Right lobe of liver (tissue), 4 donors: ENCODE results near the gene NCDN.

Source experiments
- CTCF ChIP-seq, 4 donors: fragments of 200-600 bp in 3 of 4; fragments of 450-650 bp in 1 of 4; IDR thresholded peaks; one replicate each; pipeline versions ENCODE4 v1.5.1 to v1.8.0; 2016 to 2022; ENCODE audit warnings: antibody characterized with exemption in 4 of 4, mild to moderate bottlenecking in 2 of 4
- POLR2A ChIP-seq: fragments of 450-650 bp; IDR thresholded peaks from one replicate; pipeline ENCODE4 v1.6.1; 2017; ENCODE audit warnings: antibody characterized with exemption, mild to moderate bottlenecking
- donor health status: DM: no; HTN: no; CAD: no.
- donor health status: DM: no; HTN: no; CAD: no.
- donor health status: DM: no; HTN: yes; CAD: no.

GRCh38 chr1:35577071-35577998 is 19.7 kb downstream of the NCDN start:
- no peak for TF ChIP-seq CTCF (IDR thresholded peaks at IDR 0.05)
- TF ChIP-seq POLR2A = no peak
